Measurements from ENCODE around the gene GGCT. TPM values are rescaled to one million over a fixed set of nuclear protein-coding genes. Genes with fewer than 3 reads are reported as not detected.
A peak's percentile ranks its signal among the peaks of the same experiment; 100 is the strongest.

GGCT gene
- total and polyA plus RNA-seq, 2 donors (not counting 3 experiments of a cell fraction or from before 2014, with no cell fraction given), result 21.1 to 44.3 TPM

- Histone ChIP-seq H3K36me3 (ENCODE audit: control insufficient read depth in 2 of 2, extremely low read depth in 1 of 2, insufficient read depth in 2 of 2, low read length in 2 of 2) (no peaks in the 10 kb centered on the region), H3K27me3 (ENCODE audit: control insufficient read depth in 2 of 2, insufficient read depth in 2 of 2, low read length in 2 of 2) (no peaks in the 10 kb centered on the region), H4K20me1 (replicated peaks; ENCODE audit: control insufficient read depth, extremely low read depth, insufficient read depth, low read length) (no peaks in the 10 kb centered on the region), H3K4me3 (replicated peaks in 1 of 3; ENCODE audit: insufficient read depth in 1 of 3, low read depth in 1 of 3, low read length in 3 of 3) (no peak overlapping the region), H3K9me3 (replicated peaks; ENCODE audit: control insufficient read depth, insufficient read depth, low read length) (no peaks in the 10 kb centered on the region), H3K27ac (ENCODE audit: insufficient read depth, low read depth, low read length) (peak overlapping the region; percentile 93), H3K9ac (replicated peaks; ENCODE audit: extremely low read depth, insufficient read depth, low read length) (peak overlapping the region; percentile 65), H2AFZ (ENCODE audit: low read depth, low read length) (no peak overlapping the region), H3K79me2 (ENCODE audit: control insufficient read depth, insufficient read depth, low read length) (peaks cover 82% of the 10 kb centered on the region), H3K4me1 (ENCODE audit: control insufficient read depth, extremely low read depth, insufficient read depth, low read length) (peaks cover 63% of the 10 kb centered on the region), H3K4me2 (ENCODE audit: insufficient read depth, low read length) (peak overlapping the region; percentile 56), H3K9me1 (replicated peaks; ENCODE audit: control insufficient read depth, extremely low read depth, insufficient read depth, low read length) (no peaks in the 10 kb centered on the region)
- no TSS peak for BruUV-seq (replicated peaks)
- intact Hi-C loops (cut with micrococcal nuclease), result no loop called here
- POLR2A ChIA-PET, result interaction anchor here (1.7 to 2.0 kb wide), 2 partner anchors 8 to 11 kb away, joined by 6 to 36 read pairs; partner anchors contain the start of gene NOD1
- FAIRE-seq (no peak), DNase-seq (ENCODE audit: low read depth, low spot score) (peak; percentile 69)
- dilution Hi-C loops (cut with MboI; ENCODE audit: extremely low pct_ligation_motif_present, low sequenced_read_pairs), result no loop called here
- TF ChIP-seq JUN (IDR thresholded peaks at IDR 0.05; ENCODE audit: borderline replicate concordance, insufficient read depth, insufficient read length, low read depth) (peak; percentile 31), EZH2 (IDR thresholded peaks at IDR 0.05; ENCODE audit: borderline replicate concordance, low read depth, low read length, severe bottlenecking) (no peak), FOS (IDR thresholded peaks at IDR 0.05; ENCODE audit: borderline replicate concordance, insufficient read depth, low read length) (no peak)
- CTCF ChIA-PET, result interaction anchor here (1.6 to 1.7 kb wide), 2 partner anchors 10 to 307 kb away, joined by 4 to 26 read pairs; no protein-coding TSS in a partner anchor
These were observed 34.4 kb downstream of the GGCT start for GRCh38 chr7:30470163-30470770.

GRCh38 chr7:30469303-30469702 is 35.3 kb downstream of the GGCT start:
- FAIRE-seq, result peak; percentile 98
- H3K4me2 ChIP-seq (ENCODE audit: insufficient read depth, low read length), result peak overlapping the region; percentile 56
- no TSS peak for BruUV-seq (replicated peaks)
- TF ChIP-seq MAX (IDR thresholded peaks at IDR 0.05; ENCODE audit: insufficient read depth, insufficient read length) (no peak), JUN (IDR thresholded peaks at IDR 0.05; ENCODE audit: borderline replicate concordance, insufficient read depth, insufficient read length, low read depth) (no peak), POLR2AphosphoS5 (IDR thresholded peaks at IDR 0.05; ENCODE audit: insufficient read depth, low read depth, low read length) (no peak), CTCF (IDR thresholded peaks at IDR 0.05; ENCODE audit: extremely low read depth in 1 of 2, insufficient read depth in 1 of 2, low read depth in 1 of 2, low read length in 2 of 2) (peak; percentile 49 to 52), FOS (IDR thresholded peaks at IDR 0.05; ENCODE audit: borderline replicate concordance, insufficient read depth, low read length) (no peak), POLR2A (IDR thresholded peaks at IDR 0.05; ENCODE audit: low read depth, low read length) (peak; percentile 43)
- peaks cover 60% of the 10 kb centered on the region for H3K4me1 ChIP-seq (ENCODE audit: control insufficient read depth, extremely low read depth, insufficient read depth, low read length)
- CTCF ChIA-PET, result interaction anchor here (0.6 to 2.2 kb wide), 13 partner anchors 9 to 592 kb away, joined by 3 to 26 read pairs (median 4); partner anchors contain the start of genes MTURN and NOD1
- H3K9me3 ChIP-seq (replicated peaks; ENCODE audit: control insufficient read depth, insufficient read depth, low read length), result no peaks in the 10 kb centered on the region
- H3K27ac ChIP-seq (ENCODE audit: insufficient read depth, low read depth, low read length), result peak overlapping the region; percentile 93
- intact Hi-C loops (cut with micrococcal nuclease), result loop anchor here (1.0 to 5.0 kb wide), 6 partner anchors 9 to 307 kb away; partner anchors contain the start of genes GGCT, NOD1 and ZNRF2
- H3K36me3 ChIP-seq (ENCODE audit: control insufficient read depth in 2 of 2, extremely low read depth in 1 of 2, insufficient read depth in 2 of 2, low read length in 2 of 2), result peaks cover 0 to 2% of the 10 kb centered on the region in 2 experiments
- H4K20me1 ChIP-seq (replicated peaks; ENCODE audit: control insufficient read depth, extremely low read depth, insufficient read depth, low read length), result no peaks in the 10 kb centered on the region
- H2AFZ ChIP-seq (ENCODE audit: low read depth, low read length), result no peak overlapping the region
- no peak overlapping the region for H3K4me3 ChIP-seq (replicated peaks in 1 of 3; ENCODE audit: insufficient read depth in 1 of 3, low read depth in 1 of 3, low read length in 3 of 3)
- POLR2A ChIA-PET, result interaction anchor here (0.9 to 2.0 kb wide), 3 partner anchors 9 to 95 kb away, joined by 3 to 36 read pairs (median 6); partner anchors contain the start of gene NOD1
- peak; percentile 99 for DNase-seq (ENCODE audit: low read depth, low spot score)
- no peaks in the 10 kb centered on the region for H3K27me3 ChIP-seq (ENCODE audit: control insufficient read depth in 2 of 2, insufficient read depth in 2 of 2, low read length in 2 of 2)
- H3K9ac ChIP-seq (replicated peaks; ENCODE audit: extremely low read depth, insufficient read depth, low read length), result peak overlapping the region; percentile 65
- peaks cover 82% of the 10 kb centered on the region for H3K79me2 ChIP-seq (ENCODE audit: control insufficient read depth, insufficient read depth, low read length)
- dilution Hi-C loops (cut with MboI; ENCODE audit: extremely low pct_ligation_motif_present, low sequenced_read_pairs), result no loop called here
- H3K9me1 ChIP-seq (replicated peaks; ENCODE audit: control insufficient read depth, extremely low read depth, insufficient read depth, low read length), result no peaks in the 10 kb centered on the region
